Large intestine (tissue), 3 donors: ENCODE measurements around the gene NDOR1. TPM values are rescaled to one million over a fixed set of nuclear protein-coding genes. Genes with fewer than 3 reads are reported as not detected.

Source experiments
- DNase-seq, 2 donors: peaks; one replicate each; pipeline versions ENCODE4 v3.0.0 to v3.0.0-alpha.2; 2013
- H3K27ac ChIP-seq: one replicate; pipeline ENCODE4 v1.5.1; 2013; ENCODE audit warnings: low read length
- H3K27me3 ChIP-seq: 2 replicates; pipeline ENCODE4 v1.6.1; 2013; ENCODE audit warnings: low read length; ENCODE audit not compliant: control insufficient read depth, insufficient read depth
- H3K36me3 ChIP-seq: 2 replicates; pipeline ENCODE4 v1.6.1; 2013; ENCODE audit warnings: low read length; ENCODE audit not compliant: control insufficient read depth, insufficient read depth
- H3K4me1 ChIP-seq: one replicate; pipeline ENCODE4 v1.6.1; 2013; ENCODE audit warnings: low read length; ENCODE audit not compliant: control insufficient read depth, insufficient read depth
- H3K4me3 ChIP-seq: one replicate; pipeline ENCODE4 v1.5.1; 2013; ENCODE audit warnings: low read length
- H3K9me3 ChIP-seq: one replicate; pipeline ENCODE4 v1.6.1; 2013; ENCODE audit warnings: mild to moderate bottlenecking, low read depth, low read length, moderate library complexity; ENCODE audit not compliant: control insufficient read depth
- WGBS: methylation state at CpG from one replicate; pipeline ENCODE4 v1.1.5; 2013; ENCODE audit warnings: low lambda C conversion rate; ENCODE audit not compliant: insufficient coverage; 5-methylcytosine and 5-hydroxymethylcytosine counted together
- polyA plus RNA-seq: library from polyadenylated mRNA; unstranded; fragments of 120-200 nt; gene quantifications from one replicate; pipeline ENCODE4 v1.2.1, GENCODE V29; 2013

Gene NDOR1
- polyA plus RNA-seq, 1 donor = 12.1 TPM

DNA sequence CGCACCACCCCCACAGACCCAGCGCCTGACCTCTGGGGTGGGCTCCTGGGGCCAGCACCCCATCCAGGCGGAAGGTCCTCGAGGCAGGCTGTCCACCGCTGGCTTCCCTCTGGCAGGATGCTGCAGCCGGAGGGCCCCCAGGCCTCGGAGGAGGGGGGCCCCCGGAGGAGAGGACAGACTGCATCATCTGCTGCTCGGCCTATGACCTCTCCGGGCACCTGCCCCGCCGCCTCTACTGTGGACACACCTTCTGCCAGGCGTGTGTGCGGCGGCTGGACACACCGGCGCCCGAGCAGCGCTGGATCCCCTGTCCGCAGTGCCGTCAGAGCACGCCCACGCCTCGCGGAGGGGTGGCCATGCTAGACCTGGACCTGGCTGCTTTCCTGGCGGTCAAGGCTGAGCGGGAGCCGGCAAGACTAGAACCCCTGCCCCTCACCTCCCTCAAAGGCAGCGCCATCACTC, 23.0 kb downstream of the NDOR1 start:
- no CpG with 5 or more reads among the region's 29 CpGs for WGBS
- H3K27me3 ChIP-seq = no peaks in the 10 kb centered on the region
- peaks cover 21% of the 10 kb centered on the region for H3K9me3 ChIP-seq
- peak in 1 of 2 donors; percentile 51 for DNase-seq
- H3K36me3 ChIP-seq = peaks cover 18% of the 10 kb centered on the region
- H3K4me3 ChIP-seq = peak overlapping the region; percentile 41
- H3K4me1 ChIP-seq = peaks cover 83% of the 10 kb centered on the region
- H3K27ac ChIP-seq = peak overlapping the region; percentile 91

DNA sequence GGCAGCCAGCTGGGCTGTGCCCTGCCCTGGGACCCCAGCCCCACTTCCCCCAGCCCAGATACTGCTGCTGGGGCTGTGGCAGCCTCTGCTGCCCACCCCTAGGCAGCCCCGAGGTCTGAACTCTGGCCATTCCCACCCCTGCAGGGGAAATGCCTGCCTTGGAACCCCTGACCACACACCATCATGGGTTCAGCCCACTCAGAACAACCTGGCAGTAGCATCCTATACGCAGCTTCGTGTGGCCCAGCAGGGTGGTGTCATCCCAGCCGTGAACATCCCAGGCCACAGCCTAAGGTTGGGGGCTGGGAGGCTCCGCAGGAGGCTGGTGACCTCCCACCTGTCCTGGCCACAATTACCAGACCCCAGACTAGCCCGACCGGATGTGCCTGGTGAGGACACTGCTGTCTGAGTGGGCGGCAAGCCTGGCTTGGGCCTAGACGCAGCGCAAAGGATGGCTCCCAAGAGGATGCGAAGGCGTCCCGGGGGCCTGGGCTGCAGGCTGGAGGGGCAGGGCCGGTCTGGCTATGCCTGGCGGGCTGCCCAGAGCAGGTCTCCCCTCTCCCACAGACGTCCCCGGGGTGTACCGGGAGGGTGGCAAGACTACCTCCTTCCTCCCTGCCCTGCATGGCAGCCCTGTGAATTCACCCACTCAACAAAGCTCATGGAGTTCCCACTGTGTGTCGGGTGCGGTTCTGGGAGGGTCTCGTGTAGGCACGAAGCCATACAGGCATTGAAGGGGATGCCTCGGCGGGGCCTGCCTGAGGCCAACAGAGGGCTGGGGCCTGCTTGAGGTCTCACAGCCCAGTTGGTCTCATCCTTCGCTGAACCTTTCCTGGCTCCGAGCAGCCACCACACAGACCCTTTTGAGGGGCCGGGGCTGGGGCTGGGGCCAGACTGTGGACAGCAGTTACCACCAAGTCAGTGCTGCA, 23.7 kb downstream of the NDOR1 start:
- Histone ChIP-seq H3K27me3 (no peaks in the 10 kb centered on the region), H3K9me3 (peaks cover 25% of the 10 kb centered on the region), H3K4me1 (peaks cover 80% of the 10 kb centered on the region), H3K36me3 (peaks cover 18% of the 10 kb centered on the region), H3K4me3 (peak overlapping the region; percentile 41), H3K27ac (peak overlapping the region; percentile 91)
- WGBS = no CpG with 5 or more reads among the region's 27 CpGs
- peak in 1 of 2 donors; percentile 23 for DNase-seq

DNA sequence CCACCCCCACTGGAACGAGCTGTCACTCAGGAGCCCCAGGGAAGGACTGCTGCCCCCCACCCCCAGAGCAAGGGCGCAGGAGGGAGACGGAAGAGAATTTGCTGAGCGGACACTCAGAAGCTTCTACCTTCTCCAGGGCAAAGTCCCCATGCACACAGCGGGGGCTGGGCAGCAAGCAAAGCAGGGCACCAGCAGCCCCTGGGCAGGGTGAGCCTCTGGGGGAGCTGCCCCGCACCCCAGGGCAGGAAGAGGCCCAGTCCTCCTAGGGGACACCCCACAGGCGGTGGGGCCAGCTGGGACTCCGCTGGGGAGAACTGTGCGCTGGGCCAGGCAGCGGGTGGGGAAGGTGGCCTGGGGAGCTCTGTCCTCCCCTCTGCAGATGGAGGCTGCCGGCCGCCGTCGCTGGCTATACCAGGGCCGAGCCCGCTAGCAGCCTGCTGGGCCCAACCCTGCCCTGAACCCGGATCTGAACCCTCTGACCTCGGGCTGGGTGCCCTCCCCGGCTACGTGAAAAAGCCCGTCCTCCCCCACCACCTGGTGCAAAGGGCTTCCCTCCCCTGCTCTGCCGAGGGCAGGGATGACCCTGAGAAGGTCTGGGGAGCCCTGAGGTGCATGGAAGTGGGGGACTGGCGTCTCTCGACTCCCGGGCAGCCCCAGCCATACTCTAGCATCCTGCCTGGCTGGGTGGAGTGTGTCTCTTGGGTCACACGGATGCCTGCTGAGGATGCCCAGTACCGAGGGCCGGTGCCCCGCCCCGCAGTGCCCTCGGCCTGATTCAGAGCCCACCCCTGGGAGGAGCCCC, 24.6 kb downstream of the NDOR1 start:
- WGBS = no CpG with 5 or more reads among the region's 31 CpGs
- H3K4me1 ChIP-seq = peaks cover 79% of the 10 kb centered on the region
- peak overlapping the region; percentile 21 for H3K4me3 ChIP-seq
- peaks cover 18% of the 10 kb centered on the region for H3K36me3 ChIP-seq
- DNase-seq = peak; percentile 83 to 92
- no peaks in the 10 kb centered on the region for H3K27me3 ChIP-seq
- H3K27ac ChIP-seq = peak overlapping the region; percentile 91
- peaks cover 25% of the 10 kb centered on the region for H3K9me3 ChIP-seq

DNA sequence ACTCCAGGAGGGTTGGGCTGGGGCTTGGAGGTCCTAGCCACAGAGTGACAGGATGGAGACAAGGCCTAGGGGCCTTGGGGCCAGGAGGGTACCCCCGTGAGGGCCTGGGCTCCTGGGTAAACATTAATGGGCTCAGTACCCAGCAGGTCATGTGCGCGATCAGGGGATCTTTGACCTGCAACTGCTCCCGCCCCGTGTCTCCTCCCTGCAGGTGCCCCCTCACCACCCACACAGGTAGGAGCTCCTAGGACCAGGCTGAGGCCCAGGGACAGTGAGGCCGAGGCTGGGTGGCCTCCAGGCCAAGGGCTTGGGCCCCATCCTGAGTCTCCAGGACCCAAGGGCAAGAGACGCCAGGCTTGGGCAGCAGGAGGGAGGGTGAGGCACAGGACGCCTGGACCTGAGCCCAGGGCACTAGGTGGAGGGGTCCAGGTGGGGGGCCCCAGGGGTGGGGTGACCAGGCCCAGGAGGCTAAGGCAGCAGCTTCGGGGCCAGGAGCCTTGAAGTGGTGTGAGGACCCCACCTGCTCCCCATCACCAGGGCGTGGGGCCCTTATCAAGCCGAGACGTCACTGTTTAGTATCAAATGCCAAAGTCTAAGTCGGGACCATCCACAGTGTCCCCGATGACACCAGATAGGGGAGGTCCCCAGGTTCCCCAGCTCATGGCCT, 25.3 kb downstream of the NDOR1 start, which contains the start of gene SLC34A3:
Gene SLC34A3 (plus strand): TSS at position 197 of the 667 bp plus-strand sequence. CDS start 802 bp downstream, outside the sequence.
- no CpG with 5 or more reads among the region's 14 CpGs for WGBS
- Histone ChIP-seq H3K9me3 (peaks cover 28% of the 10 kb centered on the region), H3K4me3 (peak within 1 kb of the TSS; percentile 21), H3K27ac (peak within 1 kb of the TSS; percentile 91), H3K4me1 (peaks cover 77% of the 10 kb centered on the region), H3K36me3 (peaks cover 18% of the 10 kb centered on the region), H3K27me3 (no peaks in the 10 kb centered on the region)
- peak; percentile 94 to 97 for DNase-seq

DNA sequence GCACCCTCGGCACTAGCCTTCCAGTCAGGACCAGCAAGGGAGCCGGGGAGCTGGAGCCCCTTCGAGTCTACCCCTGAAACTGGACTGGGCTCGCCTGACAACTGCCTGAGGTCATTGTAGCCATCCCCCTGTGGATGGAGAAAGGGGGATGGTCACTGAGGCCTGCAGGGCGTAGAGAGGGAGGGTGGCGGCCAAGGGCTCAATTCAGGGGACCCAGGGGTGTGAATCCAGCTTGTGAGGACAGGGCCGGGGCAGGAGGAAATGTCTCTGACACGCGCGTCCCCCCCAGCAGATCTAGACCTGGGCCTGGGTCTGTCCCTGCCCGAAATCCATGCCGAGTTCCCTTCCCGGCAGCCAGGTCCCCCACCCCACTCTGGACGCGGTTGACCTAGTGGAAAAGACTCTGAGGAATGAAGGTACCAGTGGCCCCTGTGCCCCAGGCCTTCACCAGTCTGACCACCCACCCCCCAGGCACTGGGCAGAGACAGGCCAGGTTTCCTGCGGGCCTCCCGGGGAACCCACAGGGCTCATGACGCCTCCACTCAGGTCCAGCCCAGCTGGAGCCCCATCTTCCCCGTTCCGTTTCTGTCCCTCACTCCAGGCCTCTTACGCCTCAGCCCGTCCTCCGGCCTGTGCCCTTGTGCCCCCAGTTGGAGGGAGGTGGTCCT, 26.0 kb downstream of the NDOR1 start:
- Histone ChIP-seq H3K4me3 (peak overlapping the region; percentile 20), H3K9me3 (peaks cover 32% of the 10 kb centered on the region), H3K27ac (peak overlapping the region; percentile 91), H3K36me3 (peaks cover 18% of the 10 kb centered on the region), H3K4me1 (peaks cover 70% of the 10 kb centered on the region), H3K27me3 (no peaks in the 10 kb centered on the region)
- no CpG with 5 or more reads among the region's 23 CpGs for WGBS
- peak in 1 of 2 donors; percentile 27 for DNase-seq

DNA sequence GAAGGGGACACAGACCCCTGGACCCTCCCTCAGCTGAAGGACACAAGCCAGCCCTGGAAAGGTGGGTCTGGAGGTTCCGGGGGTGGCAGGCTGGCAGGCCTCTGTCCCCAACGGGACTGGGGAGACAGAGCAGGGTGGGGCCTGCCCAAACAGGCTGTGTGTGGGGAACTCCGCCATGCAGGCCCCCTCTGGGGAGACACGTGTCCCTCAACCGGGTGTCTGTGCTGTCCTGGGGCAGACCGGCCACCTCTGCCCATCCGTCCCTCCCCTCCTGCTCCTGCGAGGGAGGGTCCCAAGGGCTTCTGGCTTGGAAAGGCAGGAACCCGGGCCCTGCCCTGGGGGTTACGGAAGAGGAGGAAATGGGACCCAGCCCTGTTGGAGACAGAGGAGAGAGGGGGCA, 26.6 kb downstream of the NDOR1 start:
- Histone ChIP-seq H3K4me1 (peaks cover 70% of the 10 kb centered on the region), H3K4me3 (peak overlapping the region; percentile 20), H3K27ac (peak overlapping the region; percentile 91), H3K9me3 (peaks cover 32% of the 10 kb centered on the region), H3K27me3 (no peaks in the 10 kb centered on the region), H3K36me3 (peaks cover 18% of the 10 kb centered on the region)
- DNase-seq = peak in 1 of 2 donors; percentile 30
- no CpG with 5 or more reads among the region's 10 CpGs for WGBS

DNA sequence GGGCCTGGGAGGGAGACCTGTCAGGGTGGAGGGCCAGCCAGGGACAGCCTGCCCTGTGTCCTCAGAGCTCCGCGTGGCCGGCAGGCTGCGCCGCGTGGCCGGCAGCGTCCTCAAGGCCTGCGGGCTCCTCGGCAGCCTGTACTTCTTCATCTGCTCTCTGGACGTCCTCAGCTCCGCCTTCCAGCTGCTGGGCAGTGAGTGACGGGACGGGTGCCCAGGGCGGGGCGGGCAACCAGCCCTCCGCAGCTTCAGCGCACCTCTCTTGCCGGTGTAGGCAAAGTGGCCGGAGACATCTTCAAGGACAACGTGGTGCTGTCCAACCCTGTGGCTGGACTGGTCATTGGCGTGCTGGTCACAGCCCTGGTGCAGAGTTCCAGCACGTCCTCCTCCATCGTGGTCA, 27.0 kb downstream of the NDOR1 start:
- H3K9me3 ChIP-seq = peaks cover 32% of the 10 kb centered on the region
- H3K27ac ChIP-seq = peak overlapping the region; percentile 91
- no CpG with 5 or more reads among the region's 24 CpGs for WGBS
- peaks cover 70% of the 10 kb centered on the region for H3K4me1 ChIP-seq
- H3K36me3 ChIP-seq = peaks cover 18% of the 10 kb centered on the region
- H3K27me3 ChIP-seq = no peaks in the 10 kb centered on the region
- DNase-seq = no peak
- H3K4me3 ChIP-seq = peak overlapping the region; percentile 20

DNA sequence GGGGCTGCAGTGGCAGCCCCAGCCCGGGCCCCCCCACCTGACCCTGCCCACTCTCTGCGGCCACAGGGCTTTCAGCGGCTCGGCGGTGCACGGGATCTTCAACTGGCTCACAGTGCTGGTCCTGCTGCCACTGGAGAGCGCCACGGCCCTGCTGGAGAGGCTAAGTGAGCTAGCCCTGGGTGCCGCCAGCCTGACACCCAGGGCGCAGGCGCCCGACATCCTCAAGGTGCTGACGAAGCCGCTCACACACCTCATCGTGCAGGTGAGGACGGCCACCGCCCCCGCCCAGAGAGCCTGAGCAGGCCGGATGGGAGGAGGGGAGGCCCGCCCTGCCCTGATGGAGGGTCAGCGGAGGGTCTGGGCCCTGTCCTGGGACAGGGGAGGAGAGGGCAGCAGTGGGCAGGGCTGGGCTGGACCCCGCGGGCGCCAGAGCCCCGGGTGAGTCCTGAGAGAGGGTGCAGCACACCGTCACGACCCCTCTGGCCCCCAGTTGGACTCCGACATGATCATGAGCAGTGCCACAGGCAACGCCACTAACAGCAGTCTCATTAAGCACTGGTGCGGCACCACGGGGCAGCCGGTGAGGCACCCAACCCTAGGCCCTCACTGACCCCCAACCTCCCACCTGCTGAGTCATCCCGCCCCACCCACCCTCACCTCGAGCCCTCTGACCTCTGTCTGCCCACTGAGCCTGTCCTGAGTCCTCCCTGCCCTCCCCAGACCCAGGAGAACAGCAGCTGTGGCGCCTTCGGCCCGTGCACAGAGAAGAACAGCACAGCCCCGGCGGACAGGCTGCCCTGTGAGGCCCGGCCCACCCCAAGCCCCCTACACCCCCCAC, 27.9 kb downstream of the NDOR1 start:
- Histone ChIP-seq H3K27me3 (no peaks in the 10 kb centered on the region), H3K36me3 (peaks cover 18% of the 10 kb centered on the region), H3K27ac (peak overlapping the region; percentile 40), H3K4me1 (peaks cover 72% of the 10 kb centered on the region), H3K9me3 (peaks cover 28% of the 10 kb centered on the region), H3K4me3 (peak overlapping the region; percentile 43)
- no CpG with 5 or more reads among the region's 40 CpGs for WGBS
- peak in 1 of 2 donors; percentile 41 for DNase-seq
